ENCODE data around the gene INTS4.
"Not testable (repeated sequence)": the region's sequence is repeated elsewhere in the genome, so short reads cannot be mapped to it uniquely, and the experiment has no call there.

DNA sequence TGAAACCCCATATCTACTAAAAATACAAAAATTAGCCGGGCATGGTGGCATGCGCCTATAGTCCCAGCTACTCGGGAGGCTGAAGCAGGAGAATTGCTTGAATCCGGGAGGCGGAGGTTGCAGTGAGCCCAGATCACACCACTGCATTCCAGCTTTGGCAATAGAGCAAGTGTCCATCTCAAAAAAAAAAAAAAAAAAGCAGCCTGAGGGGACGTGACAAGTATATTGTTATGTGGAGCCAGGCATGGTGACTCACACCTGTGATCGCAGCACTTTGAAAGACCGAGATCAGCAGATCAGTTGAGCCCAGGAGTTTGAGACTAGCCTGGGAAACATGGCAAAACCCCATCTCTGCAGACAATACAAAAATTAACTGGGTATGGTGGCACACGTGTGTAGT lies 34.0 kb upstream of the INTS4 start:
- TF ChIP-seq, protein P1, sequence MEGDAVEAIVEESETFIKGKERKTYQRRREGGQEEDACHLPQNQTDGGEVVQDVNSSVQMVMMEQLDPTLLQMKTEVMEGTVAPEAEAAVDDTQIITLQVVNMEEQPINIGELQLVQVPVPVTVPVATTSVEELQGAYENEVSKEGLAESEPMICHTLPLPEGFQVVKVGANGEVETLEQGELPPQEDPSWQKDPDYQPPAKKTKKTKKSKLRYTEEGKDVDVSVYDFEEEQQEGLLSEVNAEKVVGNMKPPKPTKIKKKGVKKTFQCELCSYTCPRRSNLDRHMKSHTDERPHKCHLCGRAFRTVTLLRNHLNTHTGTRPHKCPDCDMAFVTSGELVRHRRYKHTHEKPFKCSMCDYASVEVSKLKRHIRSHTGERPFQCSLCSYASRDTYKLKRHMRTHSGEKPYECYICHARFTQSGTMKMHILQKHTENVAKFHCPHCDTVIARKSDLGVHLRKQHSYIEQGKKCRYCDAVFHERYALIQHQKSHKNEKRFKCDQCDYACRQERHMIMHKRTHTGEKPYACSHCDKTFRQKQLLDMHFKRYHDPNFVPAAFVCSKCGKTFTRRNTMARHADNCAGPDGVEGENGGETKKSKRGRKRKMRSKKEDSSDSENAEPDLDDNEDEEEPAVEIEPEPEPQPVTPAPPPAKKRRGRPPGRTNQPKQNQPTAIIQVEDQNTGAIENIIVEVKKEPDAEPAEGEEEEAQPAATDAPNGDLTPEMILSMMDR (IDR thresholded peaks at IDR 0.05): not testable (repeated sequence)
- TF ChIP-seq EZH2 (IDR thresholded peaks at IDR 0.05; ENCODE audit: borderline replicate concordance, insufficient read depth, low read depth, low read length, poor library complexity, severe bottlenecking): not testable (repeated sequence)

All from B cell (primary cell).